Endothelial cell of umbilical vein (primary cell): ENCODE measurements around the gene PIGM.

Source experiments
- EZH2 ChIP-seq: IDR thresholded peaks from 2 replicates; pipeline ENCODE4 v1.6.1; 2012; ENCODE audit warnings: borderline replicate concordance, low read depth, mild to moderate bottlenecking, moderate library complexity, low read length, inconsistent platforms; ENCODE audit not compliant: severe bottlenecking
- FOS ChIP-seq: IDR thresholded peaks from 2 replicates; pipeline ENCODE4 v1.6.1; 2011; ENCODE audit warnings: mild to moderate bottlenecking, low read length, moderate library complexity, borderline replicate concordance; ENCODE audit not compliant: insufficient read depth
- MYC ChIP-seq: IDR thresholded peaks from one replicate; pipeline ENCODE4 v1.6.1; 2011; ENCODE audit warnings: mild to moderate bottlenecking, low read depth, low read length
- POLR2A ChIP-seq: IDR thresholded peaks from 2 replicates; pipeline ENCODE4 v1.6.1; 2012; ENCODE audit warnings: low read depth, mild to moderate bottlenecking, control low read depth, low read length
- POLR2AphosphoS5 ChIP-seq: IDR thresholded peaks from 2 replicates; pipeline ENCODE4 v1.6.1; 2012; ENCODE audit warnings: low read depth, mild to moderate bottlenecking, control low read depth, low read length, moderate library complexity; ENCODE audit not compliant: insufficient read depth
- TF ChIP-seq, protein P1 (sequence below), 2 donors: IDR thresholded peaks; 1 replicate in 1 of 2; 2 replicates in 1 of 2; pipeline ENCODE4 v1.5.1; 2011; ENCODE audit warnings: low read length in 2 of 2, mild to moderate bottlenecking in 2 of 2, moderate library complexity in 2 of 2, control low read depth in 1 of 2, inconsistent platforms in 1 of 2, low read depth in 1 of 2; ENCODE audit not compliant: insufficient read depth in 1 of 2; ENCODE audit errors: extremely low read depth in 1 of 2
- TF ChIP-seq, protein P2 (sequence below): IDR thresholded peaks from 2 replicates; pipeline ENCODE4 v1.6.1; 2011; ENCODE audit not compliant: insufficient read depth, insufficient read length

- TF ChIP-seq POLR2A = no peak
- TF ChIP-seq MYC = no peak
- no peak for TF ChIP-seq EZH2
- TF ChIP-seq, protein P1, sequence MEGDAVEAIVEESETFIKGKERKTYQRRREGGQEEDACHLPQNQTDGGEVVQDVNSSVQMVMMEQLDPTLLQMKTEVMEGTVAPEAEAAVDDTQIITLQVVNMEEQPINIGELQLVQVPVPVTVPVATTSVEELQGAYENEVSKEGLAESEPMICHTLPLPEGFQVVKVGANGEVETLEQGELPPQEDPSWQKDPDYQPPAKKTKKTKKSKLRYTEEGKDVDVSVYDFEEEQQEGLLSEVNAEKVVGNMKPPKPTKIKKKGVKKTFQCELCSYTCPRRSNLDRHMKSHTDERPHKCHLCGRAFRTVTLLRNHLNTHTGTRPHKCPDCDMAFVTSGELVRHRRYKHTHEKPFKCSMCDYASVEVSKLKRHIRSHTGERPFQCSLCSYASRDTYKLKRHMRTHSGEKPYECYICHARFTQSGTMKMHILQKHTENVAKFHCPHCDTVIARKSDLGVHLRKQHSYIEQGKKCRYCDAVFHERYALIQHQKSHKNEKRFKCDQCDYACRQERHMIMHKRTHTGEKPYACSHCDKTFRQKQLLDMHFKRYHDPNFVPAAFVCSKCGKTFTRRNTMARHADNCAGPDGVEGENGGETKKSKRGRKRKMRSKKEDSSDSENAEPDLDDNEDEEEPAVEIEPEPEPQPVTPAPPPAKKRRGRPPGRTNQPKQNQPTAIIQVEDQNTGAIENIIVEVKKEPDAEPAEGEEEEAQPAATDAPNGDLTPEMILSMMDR (IDR thresholded peaks at IDR 0.05; ENCODE audit: extremely low read depth in 1 of 2, insufficient read depth in 1 of 2, low read depth in 1 of 2, low read length in 2 of 2) = no peak
- TF ChIP-seq, protein P2, sequence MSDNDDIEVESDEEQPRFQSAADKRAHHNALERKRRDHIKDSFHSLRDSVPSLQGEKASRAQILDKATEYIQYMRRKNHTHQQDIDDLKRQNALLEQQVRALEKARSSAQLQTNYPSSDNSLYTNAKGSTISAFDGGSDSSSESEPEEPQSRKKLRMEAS = no peak
- no peak for TF ChIP-seq POLR2AphosphoS5
- no peak for TF ChIP-seq FOS
Observed at GRCh38 chr1:159999204-159999603, 32.6 kb downstream of the PIGM start.
